ENCODE results near the gene USP47.

USP47 gene

DNA sequence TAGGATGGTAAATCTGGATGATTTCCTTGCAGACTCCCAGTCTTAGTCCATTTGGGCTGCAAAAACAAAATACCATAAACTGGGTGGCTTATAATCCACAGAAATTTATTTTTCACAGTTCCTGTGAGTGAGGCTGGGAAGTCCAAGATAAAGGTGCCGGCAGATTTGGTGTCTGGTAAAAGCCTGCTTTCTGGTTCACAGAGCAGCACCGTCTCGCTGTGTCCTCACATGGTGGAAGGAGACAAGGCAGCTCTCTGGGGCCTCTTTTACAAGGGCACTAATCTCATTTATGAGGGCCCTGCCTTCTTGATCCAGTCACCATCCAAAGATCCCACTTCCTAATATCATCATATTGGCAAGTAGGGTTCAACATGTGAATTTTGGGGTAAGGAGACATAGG lies 8.9 kb downstream of the USP47 start:
- H3K4me3 ChIP-seq (ENCODE audit: low read depth, low read length), result no peak overlapping the region
- TF ChIP-seq, protein P1, sequence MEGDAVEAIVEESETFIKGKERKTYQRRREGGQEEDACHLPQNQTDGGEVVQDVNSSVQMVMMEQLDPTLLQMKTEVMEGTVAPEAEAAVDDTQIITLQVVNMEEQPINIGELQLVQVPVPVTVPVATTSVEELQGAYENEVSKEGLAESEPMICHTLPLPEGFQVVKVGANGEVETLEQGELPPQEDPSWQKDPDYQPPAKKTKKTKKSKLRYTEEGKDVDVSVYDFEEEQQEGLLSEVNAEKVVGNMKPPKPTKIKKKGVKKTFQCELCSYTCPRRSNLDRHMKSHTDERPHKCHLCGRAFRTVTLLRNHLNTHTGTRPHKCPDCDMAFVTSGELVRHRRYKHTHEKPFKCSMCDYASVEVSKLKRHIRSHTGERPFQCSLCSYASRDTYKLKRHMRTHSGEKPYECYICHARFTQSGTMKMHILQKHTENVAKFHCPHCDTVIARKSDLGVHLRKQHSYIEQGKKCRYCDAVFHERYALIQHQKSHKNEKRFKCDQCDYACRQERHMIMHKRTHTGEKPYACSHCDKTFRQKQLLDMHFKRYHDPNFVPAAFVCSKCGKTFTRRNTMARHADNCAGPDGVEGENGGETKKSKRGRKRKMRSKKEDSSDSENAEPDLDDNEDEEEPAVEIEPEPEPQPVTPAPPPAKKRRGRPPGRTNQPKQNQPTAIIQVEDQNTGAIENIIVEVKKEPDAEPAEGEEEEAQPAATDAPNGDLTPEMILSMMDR (conservative IDR thresholded peaks at IDR 0.05; ENCODE audit: low read depth, low read length), result no peak
- no peak for DNase-seq (ENCODE audit: low read depth)

DNA sequence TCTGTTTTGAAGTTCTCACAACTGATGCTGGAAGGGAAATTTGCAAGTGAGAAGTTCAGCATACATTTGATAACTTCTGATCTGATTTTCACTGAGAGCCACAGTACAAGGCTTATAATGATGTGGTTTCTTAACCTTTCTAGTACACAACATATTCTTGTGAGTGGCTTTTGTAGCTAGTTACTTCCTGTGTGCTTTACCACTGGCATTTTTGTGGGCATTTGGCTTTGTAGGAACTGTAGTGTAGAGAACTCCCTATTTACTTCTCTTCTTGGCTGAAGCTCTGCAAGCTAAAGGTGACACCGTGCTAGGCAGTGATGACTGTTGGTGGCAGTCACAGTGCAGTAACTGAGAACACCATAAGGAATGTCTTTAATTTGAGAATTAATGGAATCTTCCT lies 14.9 kb downstream of the USP47 start:
- TF ChIP-seq, protein P1 (conservative IDR thresholded peaks at IDR 0.05; ENCODE audit: low read depth, low read length), result no peak
- peak; percentile 41 for DNase-seq (ENCODE audit: low read depth)
- no peak overlapping the region for H3K4me3 ChIP-seq (ENCODE audit: low read depth, low read length)

DNA sequence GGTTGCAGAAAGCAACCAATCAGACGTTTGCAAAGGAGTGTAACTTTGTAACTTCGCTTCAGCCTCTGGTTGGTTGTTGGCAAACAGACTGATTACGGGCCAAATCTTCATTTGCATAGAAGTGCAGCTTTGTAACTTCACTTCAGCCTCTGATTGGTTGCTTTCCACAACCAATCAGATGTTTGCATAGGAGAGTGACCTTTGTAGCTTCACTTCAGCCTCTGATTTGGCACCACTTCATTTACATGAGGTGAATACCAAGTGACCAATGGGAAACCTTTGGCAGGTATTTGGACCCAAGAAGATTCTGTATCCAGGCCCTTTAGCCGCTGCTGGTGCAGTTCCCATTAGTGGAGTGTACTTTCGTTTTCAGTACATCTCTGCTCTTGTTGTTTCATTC lies 16.0 kb downstream of the USP47 start:
- no peak overlapping the region for H3K4me3 ChIP-seq (ENCODE audit: low read depth, low read length)
- TF ChIP-seq, protein P1 (conservative IDR thresholded peaks at IDR 0.05; ENCODE audit: low read depth, low read length), result no peak
- no peak for DNase-seq (ENCODE audit: low read depth)

DNA sequence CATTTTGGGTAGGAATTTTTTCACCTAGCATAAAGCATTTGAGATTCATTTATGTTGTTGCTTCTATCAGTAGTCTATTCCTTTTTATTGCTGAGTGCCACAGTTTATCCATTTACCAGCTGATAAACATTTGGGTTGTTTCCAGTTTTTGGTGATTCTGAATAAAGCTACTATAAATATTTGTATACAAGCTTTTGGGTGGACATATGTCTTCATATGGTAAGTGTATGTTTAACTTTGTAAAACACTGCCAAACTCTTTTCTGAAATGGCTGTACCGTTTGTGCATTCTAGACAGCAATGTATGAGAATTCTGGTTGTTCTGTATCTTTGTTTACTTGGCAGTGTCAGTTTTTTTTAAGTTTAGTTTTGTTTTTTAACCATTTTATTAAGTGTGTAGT lies 16.9 kb downstream of the USP47 start:
- no peak overlapping the region for H3K4me3 ChIP-seq (ENCODE audit: low read depth, low read length)
- no peak for DNase-seq (ENCODE audit: low read depth)
- TF ChIP-seq, protein P1 (conservative IDR thresholded peaks at IDR 0.05; ENCODE audit: low read depth, low read length), result no peak

DNA sequence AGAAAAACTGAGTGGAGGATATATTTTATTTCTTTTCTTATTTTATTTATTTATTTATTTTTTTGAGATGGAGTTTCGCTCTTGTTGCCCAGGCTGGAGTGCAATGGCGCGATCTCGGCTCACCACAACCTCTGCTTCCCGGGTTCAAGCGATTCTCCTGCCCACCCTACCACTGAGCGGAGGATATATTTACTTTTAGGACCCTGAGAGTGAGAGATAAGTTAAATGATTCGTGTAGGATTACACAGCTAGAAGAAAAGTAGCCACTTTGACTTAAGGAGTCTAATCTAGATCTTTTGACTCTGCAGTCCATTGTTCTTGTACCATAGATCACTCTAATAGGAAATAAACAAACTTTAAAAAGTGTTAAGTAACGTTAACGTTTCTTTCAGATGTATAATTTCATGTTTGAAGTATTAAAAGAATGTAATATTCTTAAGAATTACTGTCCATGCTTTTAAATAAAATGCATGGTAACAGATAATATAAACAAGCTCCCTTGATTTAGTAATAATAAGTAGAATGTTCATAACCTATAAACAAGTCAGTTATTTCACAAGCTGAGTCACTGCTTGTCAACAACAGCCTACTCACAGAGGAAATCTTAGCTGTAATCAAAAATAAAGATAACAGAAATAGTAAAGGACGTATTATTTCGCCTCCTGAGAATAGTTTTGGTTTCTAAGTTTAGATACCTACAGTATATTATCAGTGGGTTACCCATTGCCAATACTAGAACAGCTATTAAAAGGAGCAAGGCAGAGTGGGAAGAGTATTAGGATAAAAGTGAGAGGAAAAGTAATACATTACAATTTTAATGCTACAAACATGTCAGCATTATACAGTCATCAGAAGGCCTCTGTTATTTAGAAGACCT lies 18.6 kb downstream of the USP47 start:
- TF ChIP-seq, protein P1 (conservative IDR thresholded peaks at IDR 0.05; ENCODE audit: low read depth, low read length), result no peak
- H3K4me3 ChIP-seq (ENCODE audit: low read depth, low read length), result no peak overlapping the region
- peak; percentile 69 for DNase-seq (ENCODE audit: low read depth)

DNA sequence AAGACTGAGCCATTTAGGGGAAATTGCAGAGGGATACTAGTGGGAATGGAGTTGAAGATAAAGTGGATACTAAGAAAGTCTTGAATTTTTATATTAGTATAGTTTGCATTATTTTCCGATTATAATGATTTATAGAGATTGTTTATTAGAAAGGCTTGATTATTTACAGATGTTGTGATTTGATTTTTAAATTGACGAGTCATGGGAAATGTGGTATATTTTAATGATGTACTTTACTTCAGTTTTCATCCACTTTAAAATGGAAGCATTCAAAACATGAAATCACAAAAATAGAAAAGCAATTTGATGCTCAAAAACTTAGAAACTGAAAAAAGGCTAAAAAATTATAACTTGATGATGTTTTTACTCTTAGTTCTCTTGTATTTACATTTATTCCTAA lies 21.2 kb downstream of the USP47 start:
- TF ChIP-seq, protein P1 (conservative IDR thresholded peaks at IDR 0.05; ENCODE audit: low read depth, low read length), result no peak
- DNase-seq (ENCODE audit: low read depth), result no peak

DNA sequence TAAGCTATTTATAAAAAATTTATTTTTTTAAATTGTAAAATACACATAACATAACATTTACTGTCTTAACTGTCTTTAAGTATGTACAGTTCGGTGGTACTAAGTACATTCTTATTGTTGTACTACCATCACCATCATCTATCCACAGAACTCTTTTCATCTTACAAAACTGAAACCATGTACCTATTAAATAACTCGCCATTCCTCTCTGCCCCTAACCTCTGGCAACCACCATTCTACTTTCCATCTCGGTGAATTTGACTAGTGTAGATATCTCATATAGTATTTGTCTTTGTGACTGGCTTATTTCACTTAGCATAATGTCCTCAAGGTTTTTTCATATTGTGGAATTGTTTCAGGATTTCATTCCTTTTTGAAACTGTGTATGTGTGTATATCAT lies 22.6 kb downstream of the USP47 start:
- no peak for DNase-seq (ENCODE audit: low read depth)
- H3K4me3 ChIP-seq (ENCODE audit: low read depth, low read length), result no peak overlapping the region
- TF ChIP-seq, protein P1 (conservative IDR thresholded peaks at IDR 0.05; ENCODE audit: low read depth, low read length), result no peak

More for the DNA sequence above, 21.2 kb downstream of the USP47 start:
- H3K4me3 ChIP-seq (ENCODE audit: low read depth, low read length), result no peak overlapping the region
